Esophagus squamous epithelium (tissue), 5 donors: ENCODE measurements around the gene CCR4. TPM values are rescaled to one million over a fixed set of nuclear protein-coding genes. Genes with fewer than 3 reads are reported as not detected.

Experiments used
- DNase-seq: peaks from one replicate; lab custom pipeline; 2025; lab: John Stamatoyannopoulos, UW
- H3K27ac ChIP-seq, 4 donors: fragments of 200-600 bp; sonication (generic); one replicate each; pipeline ENCODE4 v1.5.1; 2016 to 2019; ENCODE audit warnings: mild to moderate bottlenecking in 1 of 4
- H3K27me3 ChIP-seq, 4 donors: fragments of 200-600 bp; sonication (generic); 1 replicate in 3 of 4; 2 replicates in 1 of 4; pipeline versions ENCODE4 v1.5.1 to v1.6.0; 2017 to 2021; ENCODE audit warnings: antibody characterized with exemption in 1 of 4
- H3K36me3 ChIP-seq, 3 donors: fragments of 200-600 bp; sonication (generic); one replicate each; pipeline ENCODE4 v1.5.1; 2016 to 2019
- H3K4me1 ChIP-seq, 3 donors: fragments of 200-600 bp; sonication (generic); one replicate each; pipeline ENCODE4 v1.5.1; 2017 to 2019
- H3K4me3 ChIP-seq, 4 donors: fragments of 200-600 bp; sonication (generic); 1 replicate in 3 of 4; 2 replicates in 1 of 4; pipeline ENCODE4 v1.5.1; 2016 to 2019; ENCODE audit warnings: mild to moderate bottlenecking in 2 of 4, moderate library complexity in 1 of 4
- H3K9me3 ChIP-seq, 3 donors: fragments of 200-600 bp; sonication (generic); one replicate each; pipeline ENCODE4 v1.5.1; 2016 to 2019
- POLR2A ChIP-seq, 4 donors: fragments of 450-650 bp; IDR thresholded peaks; one replicate each; pipeline ENCODE4 v1.6.1; 2017; ENCODE audit warnings: antibody characterized with exemption in 4 of 4, mild to moderate bottlenecking in 4 of 4, moderate library complexity in 3 of 4
- WGBS, 2 donors: methylation state at CpG; one replicate each; pipeline ENCODE4 v1.1.5; 2018; 5-methylcytosine and 5-hydroxymethylcytosine counted together
- intact Hi-C: fragments of 100-400 bp; cut with DNase I; formaldehyde crosslinking; loops from one replicate; pipeline ENCODE4 v1.15.0; 2022
- total RNA-seq, 4 donors: library from RNA; depleted of rRNA; stranded (reverse); fragments of >200 nt; gene quantifications; one replicate each; pipeline ENCODE4 v1.1.0, GENCODE V29; 2016
- TF ChIP-seq, protein P1 (sequence below), 6 experiments: fragments of 450-650 bp in 4 of 6; fragments of 200-600 bp in 2 of 6; sonication (generic) in 2 of 6; IDR thresholded peaks; one replicate each; pipeline ENCODE4 v1.5.1; 2016 to 2019; ENCODE audit warnings: antibody characterized with exemption in 6 of 6, mild to moderate bottlenecking in 4 of 6, moderate library complexity in 4 of 6
- donor health status: DM: yes; HTN: yes; CAD: no.

The CCR4 gene
- total RNA-seq, 4 donors from 2014 or later: 0.27 to 0.94 (median 0.62) TPM

DNA sequence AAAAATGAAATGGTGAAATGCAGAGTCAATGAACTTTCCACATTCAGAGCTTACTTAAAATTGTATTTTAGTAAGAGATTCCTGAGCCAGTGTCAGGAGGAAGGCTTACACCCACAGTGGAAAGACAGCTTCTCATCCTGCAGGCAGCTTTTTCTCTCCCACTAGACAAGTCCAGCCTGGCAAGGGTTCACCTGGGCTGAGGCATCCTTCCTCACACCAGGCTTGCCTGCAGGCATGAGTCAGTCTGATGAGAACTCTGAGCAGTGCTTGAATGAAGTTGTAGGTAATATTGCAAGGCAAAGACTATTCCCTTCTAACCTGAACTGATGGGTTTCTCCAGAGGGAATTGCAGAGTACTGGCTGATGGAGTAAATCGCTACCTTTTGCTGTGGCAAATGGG, 3.1 kb downstream of the CCR4 start:
- Histone ChIP-seq H3K27ac (no peak overlapping the region), H3K4me1 (no peaks in the 10 kb centered on the region), H3K36me3 (no peaks in the 10 kb centered on the region), H3K4me3 (no peak overlapping the region), H3K27me3 (no peaks in the 10 kb centered on the region), H3K9me3 (no peaks in the 10 kb centered on the region)
- WGBS, 2 donors: 92 to 100% methylated on average over 1 of the region's 1 CpG
- TF ChIP-seq, protein P1, sequence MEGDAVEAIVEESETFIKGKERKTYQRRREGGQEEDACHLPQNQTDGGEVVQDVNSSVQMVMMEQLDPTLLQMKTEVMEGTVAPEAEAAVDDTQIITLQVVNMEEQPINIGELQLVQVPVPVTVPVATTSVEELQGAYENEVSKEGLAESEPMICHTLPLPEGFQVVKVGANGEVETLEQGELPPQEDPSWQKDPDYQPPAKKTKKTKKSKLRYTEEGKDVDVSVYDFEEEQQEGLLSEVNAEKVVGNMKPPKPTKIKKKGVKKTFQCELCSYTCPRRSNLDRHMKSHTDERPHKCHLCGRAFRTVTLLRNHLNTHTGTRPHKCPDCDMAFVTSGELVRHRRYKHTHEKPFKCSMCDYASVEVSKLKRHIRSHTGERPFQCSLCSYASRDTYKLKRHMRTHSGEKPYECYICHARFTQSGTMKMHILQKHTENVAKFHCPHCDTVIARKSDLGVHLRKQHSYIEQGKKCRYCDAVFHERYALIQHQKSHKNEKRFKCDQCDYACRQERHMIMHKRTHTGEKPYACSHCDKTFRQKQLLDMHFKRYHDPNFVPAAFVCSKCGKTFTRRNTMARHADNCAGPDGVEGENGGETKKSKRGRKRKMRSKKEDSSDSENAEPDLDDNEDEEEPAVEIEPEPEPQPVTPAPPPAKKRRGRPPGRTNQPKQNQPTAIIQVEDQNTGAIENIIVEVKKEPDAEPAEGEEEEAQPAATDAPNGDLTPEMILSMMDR (IDR thresholded peaks at IDR 0.05): no peak
- TF ChIP-seq POLR2A (IDR thresholded peaks at IDR 0.05): no peak
- DNase-seq: no peak
- intact Hi-C loops: loop anchor here (5.0 kb wide), 1 partner anchor 118 kb away; no protein-coding TSS in a partner anchor

DNA sequence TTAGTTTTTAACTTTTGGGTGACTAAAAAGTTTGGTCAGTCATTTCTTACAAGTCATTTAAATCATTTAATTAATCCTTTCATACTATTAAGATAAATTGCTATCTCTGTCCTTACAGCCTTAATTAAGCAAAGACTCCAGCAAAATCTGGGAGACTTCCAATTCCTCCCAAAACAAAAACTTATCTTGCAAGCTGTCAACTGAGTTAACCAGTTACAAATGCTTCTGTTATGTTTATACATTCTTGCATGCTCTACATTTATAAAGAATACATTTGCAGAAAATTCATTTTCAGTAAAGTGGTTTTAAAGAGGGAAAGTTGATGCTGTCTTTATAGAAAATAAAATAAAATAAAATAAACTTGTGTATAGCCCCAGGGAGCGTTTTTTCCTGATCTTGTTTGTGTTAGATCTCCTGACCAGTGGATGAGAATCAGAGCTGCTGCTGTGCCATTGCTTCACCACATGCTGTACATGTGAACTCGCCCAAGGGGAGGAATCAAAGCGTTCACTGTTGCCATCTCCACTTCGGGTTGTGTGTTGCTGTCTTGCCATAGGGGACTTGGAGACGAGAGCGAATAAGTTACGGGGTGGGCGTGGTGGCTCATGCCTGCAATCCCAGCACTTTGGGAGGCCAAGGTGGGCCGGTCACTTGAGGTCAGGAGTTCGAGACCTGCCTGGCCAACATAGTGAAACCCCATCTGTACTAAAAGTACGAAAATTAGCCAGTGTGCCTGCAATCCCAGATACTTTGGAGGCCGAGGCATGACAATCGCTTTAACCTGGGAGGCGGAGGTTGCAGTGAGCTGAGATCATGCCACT, 5.5 kb downstream of the CCR4 start:
- DNase-seq: no peak
- no peaks in the 10 kb centered on the region for H3K4me1 ChIP-seq

DNA sequence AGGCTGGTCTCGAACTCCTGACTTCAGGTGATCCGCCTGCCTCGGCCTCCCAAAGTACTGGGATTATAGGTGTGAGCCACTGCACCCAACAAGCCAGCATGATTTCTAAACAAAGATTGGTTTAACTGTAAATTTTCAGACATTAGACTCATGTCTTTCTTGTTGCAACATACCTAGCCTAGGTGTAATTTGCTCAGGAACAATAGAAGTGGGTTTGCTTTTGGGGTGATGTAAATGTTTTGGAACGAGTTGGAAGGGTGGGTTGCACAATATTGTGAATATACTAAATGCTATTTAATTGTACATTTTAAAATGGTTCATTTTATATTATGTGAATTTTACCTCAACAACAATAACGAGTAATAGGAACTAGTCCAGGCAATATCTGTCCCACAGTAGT, 7.1 kb downstream of the CCR4 start:
- WGBS, 2 donors: 53 to 61% methylated on average over 5 of the region's 5 CpGs
- H3K4me3 ChIP-seq: no peak overlapping the region
- DNase-seq: no peak
- H3K27me3 ChIP-seq: no peaks in the 10 kb centered on the region
- no peak overlapping the region for H3K27ac ChIP-seq
- TF ChIP-seq POLR2A (IDR thresholded peaks at IDR 0.05): no peak
- TF ChIP-seq, protein P1 (IDR thresholded peaks at IDR 0.05): no peak
- H3K36me3 ChIP-seq: no peaks in the 10 kb centered on the region
- intact Hi-C loops: no loop called here
- H3K4me1 ChIP-seq: no peaks in the 10 kb centered on the region
- H3K9me3 ChIP-seq: no peaks in the 10 kb centered on the region

More for the DNA sequence above, 5.5 kb downstream of the CCR4 start:
- intact Hi-C loops: no loop called here
- Histone ChIP-seq H3K4me3 (no peak overlapping the region), H3K27ac (no peak overlapping the region), H3K9me3 (no peaks in the 10 kb centered on the region), H3K27me3 (no peaks in the 10 kb centered on the region), H3K36me3 (no peaks in the 10 kb centered on the region)
- 79 to 81% methylated on average over 12 to 13 of the region's 14 CpGs for WGBS, 2 donors
- TF ChIP-seq POLR2A (IDR thresholded peaks at IDR 0.05): no peak
- TF ChIP-seq, protein P1 (IDR thresholded peaks at IDR 0.05): no peak

DNA sequence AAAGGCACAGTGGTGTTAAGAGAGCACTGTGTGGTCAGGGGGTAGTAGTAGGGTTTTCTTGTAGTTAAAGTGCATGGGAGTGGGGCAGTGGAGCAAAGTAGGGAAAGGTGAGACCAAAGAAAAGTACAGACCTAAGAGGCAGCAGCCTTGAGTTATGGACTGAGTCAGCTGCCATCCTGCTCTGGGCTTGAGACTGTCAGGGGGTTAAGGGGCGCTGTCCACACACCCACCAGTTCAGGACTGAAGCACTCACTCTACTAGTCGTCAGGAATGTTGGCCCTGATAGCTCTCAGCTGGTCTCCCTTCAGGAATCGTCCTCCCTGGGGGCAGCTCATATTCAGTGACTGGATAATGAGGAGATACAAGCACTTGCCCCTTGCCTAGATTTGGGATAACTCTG, 7.9 kb downstream of the CCR4 start:
- Histone ChIP-seq H3K9me3 (no peaks in the 10 kb centered on the region), H3K36me3 (no peaks in the 10 kb centered on the region), H3K27me3 (no peaks in the 10 kb centered on the region), H3K4me1 (no peaks in the 10 kb centered on the region), H3K4me3 (no peak overlapping the region), H3K27ac (no peak overlapping the region)
- no peak for DNase-seq
- intact Hi-C loops: no loop called here
- WGBS, 2 donors: 51 to 100% methylated on average over 1 to 2 of the region's 3 CpGs
- TF ChIP-seq, protein P1 (IDR thresholded peaks at IDR 0.05): no peak
- TF ChIP-seq POLR2A (IDR thresholded peaks at IDR 0.05): no peak

DNA sequence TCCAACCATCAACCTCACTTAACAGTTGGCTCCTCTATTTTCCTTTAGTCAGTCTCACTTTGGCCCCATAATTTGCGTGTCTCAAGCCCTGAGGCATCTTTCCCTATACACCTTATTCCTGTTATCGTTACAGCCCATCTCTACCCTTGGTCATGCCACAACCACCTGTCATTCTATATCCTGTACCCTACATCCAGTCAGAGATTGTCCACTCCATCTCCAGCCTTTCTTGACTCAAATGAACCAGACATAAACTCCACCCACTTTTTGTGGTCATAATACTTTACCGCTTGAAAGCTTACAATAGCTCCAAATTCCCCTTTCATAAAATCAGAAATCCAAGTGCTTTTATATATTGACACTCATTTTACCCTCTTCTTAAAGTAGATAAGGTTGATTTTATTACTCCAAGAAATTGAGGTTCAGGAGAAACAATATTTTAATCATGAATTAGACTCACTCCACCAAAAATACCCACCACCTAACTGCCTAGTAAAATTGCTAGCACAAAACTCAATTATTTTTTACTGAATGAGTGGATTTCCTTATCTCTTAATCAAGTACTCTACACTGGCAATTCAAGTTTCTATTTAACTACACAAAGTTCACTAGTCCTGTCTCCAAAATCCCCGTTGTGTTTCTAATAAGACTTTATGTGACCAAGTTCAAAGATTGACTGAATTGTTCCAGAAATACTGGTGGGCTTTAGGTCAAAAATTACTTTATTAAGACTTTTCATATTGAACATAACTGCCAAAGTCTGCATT, 9.1 kb downstream of the CCR4 start:
- intact Hi-C loops: no loop called here
- Histone ChIP-seq H3K36me3 (no peaks in the 10 kb centered on the region), H3K9me3 (peaks cover 0 to 4% (median 3%) of the 10 kb centered on the region in 3 donors), H3K4me1 (no peaks in the 10 kb centered on the region), H3K27ac (no peak overlapping the region), H3K27me3 (no peaks in the 10 kb centered on the region), H3K4me3 (no peak overlapping the region)
- WGBS, 2 donors: 71 to 73% methylated on average over 4 of the region's 4 CpGs
- no peak for DNase-seq
- TF ChIP-seq, protein P1 (IDR thresholded peaks at IDR 0.05): no peak
- TF ChIP-seq POLR2A (IDR thresholded peaks at IDR 0.05): no peak
